Psoas muscle (tissue), 8 donors: Measurements from ENCODE around the gene ADAMTSL3. TPM values are rescaled to one million over a fixed set of nuclear protein-coding genes. Genes with fewer than 3 reads are reported as not detected.
A peak's percentile ranks its signal among the peaks of the same experiment; 100 is the strongest.

Source experiments
- ATAC-seq, 4 donors: fragments of 200-7000 bp; cut with Tn5 transposase; one replicate each; pipeline ENCODE4 v1.9.1; 2020; ENCODE audit warnings: moderate library complexity in 3 of 4, mild to moderate bottlenecking in 2 of 4
- DNase-seq, 2 donors: peaks; one replicate each; pipeline ENCODE4 v3.0.0-alpha.2; 2020
- H3K27ac ChIP-seq: fragments of 200-600 bp; one replicate; pipeline ENCODE4 v1.8.0; 2022
- H3K27me3 ChIP-seq, 3 donors: fragments of 200-600 bp in 1 of 3; one replicate each; pipeline versions ENCODE4 v1.6.1 to v1.8.0; 2013 to 2022; ENCODE audit warnings: low read length in 2 of 3, mild to moderate bottlenecking in 2 of 3, moderate library complexity in 1 of 3; ENCODE audit not compliant: insufficient read depth in 3 of 3
- H3K36me3 ChIP-seq, 2 donors: fragments of 200-600 bp in 1 of 2; one replicate each; pipeline versions ENCODE4 v1.6.1 to v1.8.0; 2013 to 2022; ENCODE audit warnings: low read depth in 1 of 2, mild to moderate bottlenecking in 1 of 2, moderate library complexity in 1 of 2; ENCODE audit not compliant: insufficient read depth in 1 of 2
- H3K4me1 ChIP-seq: fragments of 200-600 bp; one replicate; pipeline ENCODE4 v1.8.0; 2022
- H3K4me3 ChIP-seq: fragments of 200-600 bp; one replicate; pipeline ENCODE4 v1.8.0; 2022; ENCODE audit warnings: mild to moderate bottlenecking
- H3K9me3 ChIP-seq: fragments of 200-600 bp; one replicate; pipeline ENCODE4 v1.8.0; 2022
- CTCF ChIP-seq: fragments of 200-600 bp; IDR thresholded peaks from one replicate; pipeline ENCODE4 v1.8.0; 2022; ENCODE audit warnings: antibody characterized with exemption
- WGBS, 3 donors: extraction: QIAGEN DNeasy Blood & Tissue Kit; methylation state at CpG; one replicate each; pipeline versions ENCODE4 v1.1.6 to v1.1.7; 2013; 5-methylcytosine and 5-hydroxymethylcytosine counted together
- intact Hi-C, 2 donors: fragments of 100-400 bp; cut with DNase I; formaldehyde crosslinking; loops; one replicate each; pipeline versions ENCODE4 v1.11.0 to v1.14.2; 2022
- polyA plus RNA-seq, 3 donors: library from polyadenylated mRNA; stranded (reverse); fragments of 200-250 nt; gene quantifications; one replicate each; pipeline ENCODE4 v1.2.3, GENCODE V29; 2013
- total RNA-seq, 4 donors: library from RNA; stranded (reverse); fragmentation: NEBNext Ultra II Directional in 2 of 4; extraction: Animal tissue kit (Norgen Biotek cat#: 25700) in 2 of 4; gene quantifications; one replicate each; pipeline versions ENCODE4 v1.2.1 to v1.2.4, GENCODE V29; 2021 to 2023
- donor health status: healthy with polysubstance abuse.
- donor health status: DM: no; HTN: no; CAD: no; lungs with moderate emphysema.
- donor health status: Bipolar disorder and iron deficiency.
- donor health status: healthy.
- donor health status: DM: yes; HTN: yes; CAD: no.
- donor health status: DM: no; HTN: no; CAD: no.
- donor health status: DM: no; HTN: no; CAD: no.
- donor health status: DM: yes; HTN: yes; CAD: no.

Gene ADAMTSL3
- total and polyA plus RNA-seq, 7 donors = 0.35 to 12.8 (median 2.1) TPM

GRCh38 chr15:83873966-83874365 lies 220.0 kb downstream of the ADAMTSL3 start:
- intact Hi-C loops = no loop called here
- no peak for TF ChIP-seq CTCF
- Histone ChIP-seq H3K27ac (no peak overlapping the region), H3K4me1 (no peaks in the 10 kb centered on the region), H3K36me3 (no peaks in the 10 kb centered on the region), H3K27me3 (no peaks in the 10 kb centered on the region), H3K4me3 (no peak overlapping the region), H3K9me3 (no peaks in the 10 kb centered on the region)
- WGBS, 3 donors = 43 to 55% (median 44%) methylated on average over 7 of the region's 7 CpGs
- DNase-seq = peak; percentile 18 to 65
- no peak for ATAC-seq

DNA sequence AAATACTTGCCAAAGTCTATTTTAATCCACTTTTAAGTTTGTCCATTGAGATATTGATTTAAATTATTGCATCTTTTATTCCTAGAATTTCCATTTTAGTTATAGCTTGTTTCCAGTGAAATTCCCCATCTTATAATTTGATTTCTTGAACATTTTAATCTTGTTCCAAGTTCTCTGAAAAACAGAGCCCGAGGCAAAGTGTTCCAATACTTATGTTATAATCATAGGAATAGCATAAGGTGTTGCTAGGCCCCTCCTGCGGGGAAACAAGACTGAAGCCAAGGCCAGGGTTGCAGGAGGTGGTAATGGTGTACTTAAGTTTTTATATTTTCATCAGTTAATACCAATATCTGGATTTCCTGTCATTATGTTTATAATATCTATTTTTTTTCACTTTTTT lies 226.6 kb downstream of the ADAMTSL3 start:
- H3K4me3 ChIP-seq = no peak overlapping the region
- H3K27ac ChIP-seq = no peak overlapping the region
- 87 to 95% (median 92%) methylated on average over 2 of the region's 2 CpGs for WGBS, 3 donors
- H3K27me3 ChIP-seq = no peaks in the 10 kb centered on the region
- no peaks in the 10 kb centered on the region for H3K36me3 ChIP-seq
- ATAC-seq (no peak), DNase-seq (no peak)
- H3K4me1 ChIP-seq = no peaks in the 10 kb centered on the region
- intact Hi-C loops = no loop called here
- no peak for TF ChIP-seq CTCF
- no peaks in the 10 kb centered on the region for H3K9me3 ChIP-seq

DNA sequence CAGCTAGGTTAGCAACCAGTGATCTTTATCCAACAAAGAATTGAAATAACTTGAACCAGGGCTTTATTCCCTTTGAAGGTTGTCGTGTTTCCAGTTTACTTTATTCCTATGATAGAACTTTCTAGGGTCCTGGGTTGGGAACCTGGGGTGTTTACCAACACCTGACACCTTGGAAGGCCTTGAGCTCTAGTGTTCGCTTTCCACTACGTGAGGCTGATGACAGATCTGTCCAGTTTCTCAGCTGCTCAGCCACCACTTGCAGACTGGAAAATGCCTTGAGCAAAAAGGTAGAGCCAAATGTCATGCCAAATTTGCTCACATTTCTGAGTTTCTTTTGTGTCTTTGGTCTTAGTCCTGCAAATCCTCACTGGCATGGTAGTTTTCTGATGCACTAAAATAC lies 227.2 kb downstream of the ADAMTSL3 start:
- WGBS, 3 donors = 54 to 76% (median 60%) methylated on average over 3 of the region's 3 CpGs
- intact Hi-C loops = no loop called here
- ATAC-seq (no peak), DNase-seq (no peak)
- Histone ChIP-seq H3K36me3 (no peaks in the 10 kb centered on the region), H3K4me3 (no peak overlapping the region), H3K27me3 (no peaks in the 10 kb centered on the region), H3K27ac (no peak overlapping the region), H3K9me3 (no peaks in the 10 kb centered on the region), H3K4me1 (no peaks in the 10 kb centered on the region)
- no peak for TF ChIP-seq CTCF

DNA sequence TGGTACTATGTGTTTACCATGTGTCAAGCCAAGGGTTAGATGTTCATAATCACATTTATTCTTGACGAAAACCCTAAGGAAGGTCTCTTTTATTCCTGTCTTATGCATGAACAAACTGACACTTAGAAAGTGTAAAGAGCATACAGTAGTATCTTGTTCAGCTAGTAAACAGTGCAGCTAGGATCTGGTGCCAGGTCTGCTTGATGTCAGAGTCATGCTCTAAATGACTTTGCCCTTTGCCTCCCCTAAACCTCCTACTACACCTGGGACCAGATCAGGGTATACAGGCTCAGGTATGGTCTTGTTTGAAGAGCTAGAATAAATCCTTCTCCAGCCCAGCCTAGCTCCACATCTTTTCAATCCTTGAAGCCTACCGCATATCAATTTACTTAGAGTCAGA lies 232.4 kb downstream of the ADAMTSL3 start:
- TF ChIP-seq CTCF = no peak
- Histone ChIP-seq H3K4me3 (no peak overlapping the region), H3K27ac (no peak overlapping the region), H3K9me3 (no peaks in the 10 kb centered on the region), H3K27me3 (no peaks in the 10 kb centered on the region), H3K4me1 (no peaks in the 10 kb centered on the region), H3K36me3 (no peaks in the 10 kb centered on the region)
- 77 to 95% (median 81%) methylated on average over 2 of the region's 2 CpGs for WGBS, 3 donors
- ATAC-seq (no peak), DNase-seq (no peak)
- intact Hi-C loops = no loop called here

GRCh38 chr15:83887404-83887803 lies 233.5 kb downstream of the ADAMTSL3 start:
- H3K27ac ChIP-seq = no peak overlapping the region
- intact Hi-C loops = no loop called here
- no peak for ATAC-seq

More at GRCh38 chr15:83887404-83887803, 233.5 kb downstream of the ADAMTSL3 start:
- Histone ChIP-seq H3K27me3 (no peaks in the 10 kb centered on the region), H3K36me3 (no peaks in the 10 kb centered on the region), H3K9me3 (no peaks in the 10 kb centered on the region), H3K4me3 (no peak overlapping the region), H3K4me1 (no peaks in the 10 kb centered on the region)
- WGBS, 3 donors = 88 to 98% (median 88%) methylated on average over 2 of the region's 2 CpGs
- TF ChIP-seq CTCF = no peak
- DNase-seq = no peak
